PFSK-1 (cell line): ENCODE results near the gene SLC8A3. TPM values are rescaled to one million over a fixed set of nuclear protein-coding genes. Genes with fewer than 3 reads are reported as not detected.

Experiments
- FOXP2 ChIP-seq: optimal IDR thresholded peaks from 2 replicates; pipeline ENCODE3; 2011; ENCODE audit warnings: borderline replicate concordance, control low read depth, inconsistent platforms; ENCODE audit not compliant: insufficient read depth; ENCODE audit errors: extremely low read length, extremely low read depth
- POLR2AphosphoS5 ChIP-seq: IDR thresholded peaks from 2 replicates; pipeline ENCODE4 v1.6.1; 2012; ENCODE audit warnings: low read depth, mild to moderate bottlenecking, control low read depth, low read length, moderate library complexity
- REST ChIP-seq, 2 experiments: IDR thresholded peaks; 2 replicates each; pipeline versions ENCODE4 v1.6.1 to v1.8.0; 2011 to 2012; ENCODE audit warnings: low read depth in 2 of 2, low read length in 2 of 2, control low read depth in 1 of 2, inconsistent platforms in 1 of 2, mild to moderate bottlenecking in 1 of 2, moderate library complexity in 1 of 2; ENCODE audit not compliant: insufficient read depth in 1 of 2
- SIN3A ChIP-seq: IDR thresholded peaks from 2 replicates; pipeline ENCODE4 v1.6.1; 2012; ENCODE audit warnings: mild to moderate bottlenecking, low read length, moderate library complexity, borderline replicate concordance; ENCODE audit not compliant: insufficient read depth
- TAF1 ChIP-seq: IDR thresholded peaks from 2 replicates; pipeline ENCODE4 v1.6.1; 2012; ENCODE audit warnings: low read length, control low read depth, borderline replicate concordance; ENCODE audit not compliant: insufficient read depth
- polyA plus RNA-seq: library from polyadenylated mRNA; unstranded; fragments of >200 nt; gene quantifications from one replicate; pipeline ENCODE4 v1.2.1, GENCODE V29; 2012; ENCODE audit warnings: low read depth, missing spikeins; ENCODE audit not compliant: insufficient read length

Gene SLC8A3
- not detected for polyA plus RNA-seq

- TF ChIP-seq POLR2AphosphoS5 = no peak
- TF ChIP-seq SIN3A = no peak
- TF ChIP-seq TAF1 = no peak
- no peak for TF ChIP-seq REST (IDR thresholded peaks at IDR 0.05; ENCODE audit: insufficient read depth in 1 of 2, low read depth in 2 of 2, low read length in 2 of 2)
- TF ChIP-seq FOXP2 = no peak
Observed at GRCh38 chr14:70188659-70189455, at the start of gene SLC8A3. SLC8A3 (minus strand) TSS chr14:70188951; CDS start chr14:70168422, 20,529 bp downstream.

GRCh38 chr14:70237710-70238109 is 49.0 kb upstream of the SLC8A3 start:
- TF ChIP-seq REST (IDR thresholded peaks at IDR 0.05; ENCODE audit: insufficient read depth in 1 of 2, low read depth in 2 of 2, low read length in 2 of 2) = no peak
- TF ChIP-seq FOXP2 = no peak
- TF ChIP-seq SIN3A = no peak
- no peak for TF ChIP-seq POLR2AphosphoS5
- no peak for TF ChIP-seq TAF1

- no peak for TF ChIP-seq FOXP2
- no peak for TF ChIP-seq POLR2AphosphoS5
- TF ChIP-seq REST (IDR thresholded peaks at IDR 0.05; ENCODE audit: insufficient read depth in 1 of 2, low read depth in 2 of 2, low read length in 2 of 2) = no peak
- TF ChIP-seq SIN3A = no peak
- no peak for TF ChIP-seq TAF1
Observed at GRCh38 chr14:70234066-70234950, 45.6 kb upstream of the SLC8A3 start.

DNA sequence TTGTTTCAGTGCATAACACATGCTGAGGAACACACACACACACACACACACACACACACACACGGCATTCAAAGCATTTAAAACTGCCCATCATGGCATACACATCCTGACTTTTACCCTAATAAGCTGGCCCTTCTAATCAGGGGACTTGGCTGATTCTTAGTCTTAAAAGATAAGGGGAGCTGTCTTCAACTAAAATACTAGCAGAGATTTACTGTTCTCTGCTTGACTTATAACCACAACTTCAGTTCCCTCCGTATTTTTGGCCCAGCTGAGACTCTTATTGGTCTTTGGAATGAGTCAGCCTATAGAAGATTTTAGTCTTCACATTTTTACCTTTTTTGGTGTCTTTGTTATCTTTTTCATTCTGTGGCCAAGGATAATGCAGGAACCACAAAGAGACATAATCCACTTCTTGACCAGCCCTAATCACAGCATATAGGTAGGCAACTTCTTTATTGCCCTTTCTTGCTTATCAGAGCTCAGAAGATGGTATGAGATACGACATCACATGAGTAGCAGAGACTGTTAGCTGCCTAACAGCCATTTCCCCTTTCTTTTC is 25.1 kb upstream of the SLC8A3 start:
- no peak for TF ChIP-seq POLR2AphosphoS5
- no peak for TF ChIP-seq REST (IDR thresholded peaks at IDR 0.05; ENCODE audit: insufficient read depth in 1 of 2, low read depth in 2 of 2, low read length in 2 of 2)
- no peak for TF ChIP-seq TAF1
- TF ChIP-seq FOXP2 = no peak
- TF ChIP-seq SIN3A = no peak
